OCI-LY3 (cell line): ENCODE data around the gene MAML1.

Experiments used
- CTCF ChIP-seq: fragments of 200-600, 300-600 bp; sonication (generic); IDR thresholded peaks from 2 replicates; pipeline ENCODE4 v1.5.1; 2014; ENCODE audit warnings: antibody characterized with exemption, low read length, low read depth
- EZH2phosphoT487 ChIP-seq: fragments of 200-600 bp; shearing (Covaris generic); IDR thresholded peaks from 2 replicates; pipeline ENCODE4 v1.6.1; 2018; ENCODE audit warnings: antibody characterized with exemption, mixed run types, low read depth

- TF ChIP-seq CTCF = no peak
- no peak for TF ChIP-seq EZH2phosphoT487
These were observed 21.3 kb downstream of the MAML1 start for GRCh38 chr5:179753971-179754370.
